WTC11 (cell line): ENCODE data around the gene TST. TPM values are rescaled to one million over a fixed set of nuclear protein-coding genes. Genes with fewer than 3 reads are reported as not detected.

Experiments used
- ATAC-seq: fragments of 200-7000 bp; cut with Tn5 transposase; 2 replicates; pipeline ENCODE4 v1.10.0; 2021; ENCODE audit warnings: mild to moderate bottlenecking, moderate library complexity
- CTCF ChIA-PET: fragments of 300-600 bp; sonication (Branson Sonifier 250); formaldehyde crosslinking; loops from one replicate; lab custom pipeline; 2021; ENCODE audit warnings: antibody characterized with exemption; lab: Charles Lee
- POLR2A ChIA-PET: fragments of 350-600 bp; sonication (Branson Sonifier 250); formaldehyde crosslinking; loops from one replicate; lab custom pipeline; 2021; ENCODE audit warnings: antibody characterized with exemption; lab: Charles Lee
- DNase-seq: peaks from one replicate; pipeline ENCODE4 v3.0.0; 2021; ENCODE audit warnings: low spot score
- H3K27ac Mint-ChIP-seq: 2 replicates; pipeline ENCODE4 v1.8.0; 2021; ENCODE audit warnings: mixed read lengths
- H3K27me3 Mint-ChIP-seq: 2 replicates; pipeline ENCODE4 v1.8.0; 2021; ENCODE audit warnings: low read depth, mild to moderate bottlenecking, moderate library complexity, mixed read lengths
- H3K36me3 Mint-ChIP-seq: 2 replicates; pipeline ENCODE4 v1.8.0; 2021; ENCODE audit warnings: mixed read lengths
- H3K4me1 Mint-ChIP-seq: 2 replicates; pipeline ENCODE4 v1.8.0; 2022; ENCODE audit warnings: mixed read lengths
- H3K4me3 Mint-ChIP-seq: 2 replicates; pipeline ENCODE4 v1.8.0; 2021; ENCODE audit warnings: mild to moderate bottlenecking, moderate library complexity, mixed read lengths
- H3K9me3 Mint-ChIP-seq: 2 replicates; pipeline ENCODE4 v1.8.0; 2021; ENCODE audit warnings: mixed read lengths
- ATF1 ChIP-seq: sonication (generic); formaldehyde crosslinking; IDR thresholded peaks from 2 replicates; pipeline ENCODE4 v1.8.1; 2023; ENCODE audit warnings: mild to moderate bottlenecking, moderate library complexity, missing genetic modification reagents
- ELF4 ChIP-seq: sonication (generic); formaldehyde crosslinking; IDR thresholded peaks from 2 replicates; pipeline ENCODE4 v1.8.1; 2022; ENCODE audit warnings: low read depth, mild to moderate bottlenecking, moderate library complexity, missing genetic modification reagents
- EMX1 ChIP-seq: fragments of 250-450 bp; sonication (Bioruptor Pico); IDR thresholded peaks from 2 replicates; pipeline ENCODE4 v1.8.0; 2021; ENCODE audit warnings: mild to moderate bottlenecking
- ETV6 ChIP-seq: sonication (generic); formaldehyde crosslinking; IDR thresholded peaks from 2 replicates; pipeline ENCODE4 v1.8.1; 2022; ENCODE audit warnings: mild to moderate bottlenecking, missing genetic modification reagents
- FOXK1 ChIP-seq: sonication (generic); formaldehyde crosslinking; IDR thresholded peaks from 2 replicates; pipeline ENCODE4 v1.8.0; 2022; ENCODE audit warnings: mild to moderate bottlenecking, moderate library complexity, missing genetic modification reagents
- FOXP1 ChIP-seq: sonication (generic); formaldehyde crosslinking; IDR thresholded peaks from 2 replicates; pipeline ENCODE4 v1.8.0; 2022; ENCODE audit warnings: missing genetic modification reagents, mild to moderate bottlenecking, moderate library complexity, borderline replicate concordance
- GRHL2 ChIP-seq: fragments of 250-450 bp; sonication (Bioruptor Pico); IDR thresholded peaks from 2 replicates; pipeline ENCODE4 v1.8.0; 2022; ENCODE audit warnings: mild to moderate bottlenecking, moderate library complexity; ENCODE audit not compliant: insufficient replicate concordance, severe bottlenecking
- KAT7 ChIP-seq: sonication (generic); formaldehyde crosslinking; IDR thresholded peaks from 2 replicates; pipeline ENCODE4 v1.8.1; 2023; ENCODE audit warnings: missing genetic modification reagents, mild to moderate bottlenecking, borderline replicate concordance
- NR1H2 ChIP-seq: sonication (generic); formaldehyde crosslinking; IDR thresholded peaks from 2 replicates; pipeline ENCODE4 v1.9.0; 2021; ENCODE audit warnings: mild to moderate bottlenecking, moderate library complexity, missing genetic modification reagents
- NR3C1 ChIP-seq: sonication (generic); formaldehyde crosslinking; conservative IDR thresholded peaks from 2 replicates; pipeline ENCODE4 v1.8.1; 2023; ENCODE audit warnings: low read depth, mild to moderate bottlenecking, missing genetic modification reagents
- SP1 ChIP-seq: sonication (generic); formaldehyde crosslinking; conservative IDR thresholded peaks from 2 replicates; pipeline ENCODE4 v1.8.1; 2022; ENCODE audit warnings: missing genetic modification reagents
- TCF7 ChIP-seq: sonication (generic); formaldehyde crosslinking; IDR thresholded peaks from 2 replicates; pipeline ENCODE4 v1.8.0; 2022; ENCODE audit warnings: mild to moderate bottlenecking, low read depth, missing genetic modification reagents, moderate library complexity
- TEAD4 ChIP-seq: sonication (generic); formaldehyde crosslinking; IDR thresholded peaks from 2 replicates; pipeline ENCODE4 v1.8.0; 2022; ENCODE audit warnings: mild to moderate bottlenecking, missing genetic modification reagents
- ZBTB21 ChIP-seq: sonication (generic); formaldehyde crosslinking; IDR thresholded peaks from 2 replicates; pipeline ENCODE4 v1.8.1; 2023; ENCODE audit warnings: mild to moderate bottlenecking, missing genetic modification reagents, borderline replicate concordance
- ZNF423 ChIP-seq: fragments of 250-450 bp; sonication (Bioruptor Pico); IDR thresholded peaks from 2 replicates; pipeline ENCODE4 v2.1.2; 2022; ENCODE audit warnings: mild to moderate bottlenecking, moderate library complexity
- ZNF671 ChIP-seq: fragments of 250-450 bp; sonication (Bioruptor Pico); IDR thresholded peaks from 2 replicates; pipeline ENCODE4 v1.8.0; 2021; ENCODE audit warnings: mild to moderate bottlenecking
- total RNA-seq: library from RNA; stranded (reverse); gene quantifications from 3 replicates; pipeline ENCODE4 v1.2.3, GENCODE V29; 2021
- TF ChIP-seq, protein P1 (sequence below): fragments of 250-450 bp; sonication (Bioruptor Pico); IDR thresholded peaks from 2 replicates; pipeline ENCODE4 v2.1.2; 2022; ENCODE audit warnings: mild to moderate bottlenecking, moderate library complexity
- TF ChIP-seq, protein P2 (sequence below): sonication (generic); formaldehyde crosslinking; IDR thresholded peaks from 2 replicates; pipeline ENCODE4 v1.8.1; 2023; ENCODE audit warnings: mild to moderate bottlenecking, moderate library complexity, missing genetic modification reagents
- TF ChIP-seq, protein P3 (sequence below): sonication (generic); formaldehyde crosslinking; IDR thresholded peaks from 2 replicates; pipeline ENCODE4 v1.8.0; 2023; ENCODE audit warnings: missing genetic modification reagents, mild to moderate bottlenecking, borderline replicate concordance
- TF ChIP-seq, protein P4 (sequence below): sonication (generic); formaldehyde crosslinking; IDR thresholded peaks from 2 replicates; pipeline ENCODE4 v1.8.0; 2022; ENCODE audit warnings: mild to moderate bottlenecking, missing genetic modification reagents
- TF ChIP-seq, protein P5 (sequence below): sonication (generic); formaldehyde crosslinking; conservative IDR thresholded peaks from 2 replicates; pipeline ENCODE4 v1.8.1; 2022; ENCODE audit warnings: mild to moderate bottlenecking, missing genetic modification reagents

TST gene
- total RNA-seq, 1 experiment from 2014 or later = 24.4 TPM

DNA sequence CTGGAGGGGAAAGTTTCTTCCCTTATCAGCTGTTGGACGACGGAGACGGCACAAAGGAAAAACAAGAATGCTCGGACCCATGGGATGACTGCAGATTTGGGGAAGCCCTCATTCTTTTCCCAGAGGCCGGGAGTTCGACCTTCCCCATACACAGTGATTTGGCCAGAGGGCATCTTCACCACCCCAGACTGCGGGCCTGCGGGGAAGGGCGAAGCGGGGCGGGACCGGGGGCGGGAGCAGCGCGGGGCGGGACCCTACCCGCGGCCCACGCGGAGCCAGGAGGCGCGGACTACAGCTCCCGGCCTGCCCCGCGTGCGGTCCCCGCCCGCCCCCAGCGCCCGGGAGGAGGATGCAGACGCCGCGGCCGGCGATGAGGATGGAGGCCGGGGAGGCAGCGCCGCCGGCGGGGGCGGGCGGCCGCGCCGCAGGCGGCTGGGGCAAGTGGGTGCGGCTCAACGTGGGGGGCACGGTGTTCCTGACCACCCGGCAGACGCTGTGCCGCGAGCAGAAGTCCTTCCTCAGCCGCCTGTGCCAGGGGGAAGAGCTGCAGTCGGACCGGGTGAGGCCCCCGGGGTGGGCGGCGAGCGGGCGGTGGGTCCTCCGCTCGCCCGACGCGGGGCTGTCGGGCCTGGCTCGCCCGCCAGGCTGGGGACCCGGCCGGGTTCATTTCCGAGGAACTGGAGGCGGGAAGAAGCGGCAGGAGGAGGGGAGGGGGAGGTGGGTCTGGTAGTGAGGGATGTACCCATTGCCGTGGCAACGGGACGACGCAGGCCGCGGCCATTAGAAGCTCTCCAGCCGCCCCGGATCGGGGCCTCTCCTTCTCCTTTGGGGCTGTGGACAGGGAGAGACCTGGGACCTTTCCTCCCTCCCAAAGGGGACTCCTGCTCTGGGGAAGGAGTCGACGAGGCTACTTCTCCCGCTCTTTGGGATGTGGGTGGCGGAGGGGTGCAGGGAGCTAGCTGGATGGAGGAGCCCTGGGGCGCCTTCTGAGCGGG is 32.4 kb upstream of the TST start, which contains the start of gene KCTD17 (continued):
- TF ChIP-seq, protein P1, sequence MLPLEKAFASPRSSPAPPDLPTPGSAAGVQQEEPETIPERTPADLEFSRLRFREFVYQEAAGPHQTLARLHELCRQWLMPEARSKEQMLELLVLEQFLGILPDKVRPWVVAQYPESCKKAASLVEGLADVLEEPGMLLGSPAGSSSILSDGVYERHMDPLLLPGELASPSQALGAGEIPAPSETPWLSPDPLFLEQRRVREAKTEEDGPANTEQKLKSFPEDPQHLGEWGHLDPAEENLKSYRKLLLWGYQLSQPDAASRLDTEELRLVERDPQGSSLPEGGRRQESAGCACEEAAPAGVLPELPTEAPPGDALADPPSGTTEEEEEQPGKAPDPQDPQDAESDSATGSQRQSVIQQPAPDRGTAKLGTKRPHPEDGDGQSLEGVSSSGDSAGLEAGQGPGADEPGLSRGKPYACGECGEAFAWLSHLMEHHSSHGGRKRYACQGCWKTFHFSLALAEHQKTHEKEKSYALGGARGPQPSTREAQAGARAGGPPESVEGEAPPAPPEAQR (CRISPR knock-in tag) = no peak
- TF ChIP-seq FOXK1 (CRISPR knock-in tag) (no peak), ELF4 (CRISPR knock-in tag) (no peak)

DNA sequence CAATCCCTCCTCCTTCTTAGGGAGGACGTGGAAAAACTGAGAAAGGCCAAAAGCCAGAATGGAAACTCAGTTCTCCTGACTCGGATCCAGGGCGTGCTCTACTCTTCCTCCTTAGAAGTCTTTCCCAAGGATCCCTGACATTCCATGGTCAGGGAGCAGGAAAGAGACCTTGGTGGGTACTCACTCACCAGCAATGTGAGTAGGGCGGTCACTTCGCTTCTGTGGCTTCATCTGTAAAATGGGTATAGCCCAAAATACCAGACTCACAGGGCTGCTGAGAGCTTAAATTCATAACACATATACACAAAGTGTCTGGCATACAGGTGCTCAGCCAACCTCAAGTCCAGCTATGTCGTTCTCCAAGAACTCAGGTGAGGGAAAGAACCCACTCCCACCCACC is 31.7 kb upstream of the TST start:
- H3K9me3 Mint-ChIP-seq = no peaks in the 10 kb centered on the region

More for the DNA sequence above, 31.7 kb upstream of the TST start:
- ChIA-PET POLR2A (no interaction called here), CTCF (interaction anchor here (0.6 to 2.3 kb wide), 8 partner anchors 11 to 73 kb away, joined by 3 to 13 read pairs (median 4); partner anchors contain the start of gene TST)
- H3K4me3 Mint-ChIP-seq = peak overlapping the region; percentile 74
- DNase-seq = no peak
- H3K27me3 Mint-ChIP-seq = peaks cover 9% of the 10 kb centered on the region
- peaks cover 9% of the 10 kb centered on the region for H3K4me1 Mint-ChIP-seq
- H3K36me3 Mint-ChIP-seq = no peaks in the 10 kb centered on the region; the same call in 1 of the 2 replicates
- no peak overlapping the region for H3K27ac Mint-ChIP-seq
- no peak for ATAC-seq
- TF ChIP-seq, protein P2, sequence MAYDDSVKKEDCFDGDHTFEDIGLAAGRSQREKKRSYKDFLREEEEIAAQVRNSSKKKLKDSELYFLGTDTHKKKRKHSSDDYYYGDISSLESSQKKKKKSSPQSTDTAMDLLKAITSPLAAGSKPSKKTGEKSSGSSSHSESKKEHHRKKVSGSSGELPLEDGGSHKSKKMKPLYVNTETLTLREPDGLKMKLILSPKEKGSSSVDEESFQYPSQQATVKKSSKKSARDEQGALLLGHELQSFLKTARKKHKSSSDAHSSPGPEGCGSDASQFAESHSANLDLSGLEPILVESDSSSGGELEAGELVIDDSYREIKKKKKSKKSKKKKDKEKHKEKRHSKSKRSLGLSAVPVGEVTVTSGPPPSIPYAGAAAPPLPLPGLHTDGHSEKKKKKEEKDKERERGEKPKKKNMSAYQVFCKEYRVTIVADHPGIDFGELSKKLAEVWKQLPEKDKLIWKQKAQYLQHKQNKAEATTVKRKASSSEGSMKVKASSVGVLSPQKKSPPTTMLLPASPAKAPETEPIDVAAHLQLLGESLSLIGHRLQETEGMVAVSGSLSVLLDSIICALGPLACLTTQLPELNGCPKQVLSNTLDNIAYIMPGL (CRISPR knock-in tag) = no peak
- TF ChIP-seq, protein P1 (CRISPR knock-in tag) = no peak
- no peak for TF ChIP-seq ZBTB21
- no peak for TF ChIP-seq TEAD4 (CRISPR knock-in tag)
- no peak for TF ChIP-seq ETV6 (CRISPR knock-in tag)
- TF ChIP-seq, protein P3, sequence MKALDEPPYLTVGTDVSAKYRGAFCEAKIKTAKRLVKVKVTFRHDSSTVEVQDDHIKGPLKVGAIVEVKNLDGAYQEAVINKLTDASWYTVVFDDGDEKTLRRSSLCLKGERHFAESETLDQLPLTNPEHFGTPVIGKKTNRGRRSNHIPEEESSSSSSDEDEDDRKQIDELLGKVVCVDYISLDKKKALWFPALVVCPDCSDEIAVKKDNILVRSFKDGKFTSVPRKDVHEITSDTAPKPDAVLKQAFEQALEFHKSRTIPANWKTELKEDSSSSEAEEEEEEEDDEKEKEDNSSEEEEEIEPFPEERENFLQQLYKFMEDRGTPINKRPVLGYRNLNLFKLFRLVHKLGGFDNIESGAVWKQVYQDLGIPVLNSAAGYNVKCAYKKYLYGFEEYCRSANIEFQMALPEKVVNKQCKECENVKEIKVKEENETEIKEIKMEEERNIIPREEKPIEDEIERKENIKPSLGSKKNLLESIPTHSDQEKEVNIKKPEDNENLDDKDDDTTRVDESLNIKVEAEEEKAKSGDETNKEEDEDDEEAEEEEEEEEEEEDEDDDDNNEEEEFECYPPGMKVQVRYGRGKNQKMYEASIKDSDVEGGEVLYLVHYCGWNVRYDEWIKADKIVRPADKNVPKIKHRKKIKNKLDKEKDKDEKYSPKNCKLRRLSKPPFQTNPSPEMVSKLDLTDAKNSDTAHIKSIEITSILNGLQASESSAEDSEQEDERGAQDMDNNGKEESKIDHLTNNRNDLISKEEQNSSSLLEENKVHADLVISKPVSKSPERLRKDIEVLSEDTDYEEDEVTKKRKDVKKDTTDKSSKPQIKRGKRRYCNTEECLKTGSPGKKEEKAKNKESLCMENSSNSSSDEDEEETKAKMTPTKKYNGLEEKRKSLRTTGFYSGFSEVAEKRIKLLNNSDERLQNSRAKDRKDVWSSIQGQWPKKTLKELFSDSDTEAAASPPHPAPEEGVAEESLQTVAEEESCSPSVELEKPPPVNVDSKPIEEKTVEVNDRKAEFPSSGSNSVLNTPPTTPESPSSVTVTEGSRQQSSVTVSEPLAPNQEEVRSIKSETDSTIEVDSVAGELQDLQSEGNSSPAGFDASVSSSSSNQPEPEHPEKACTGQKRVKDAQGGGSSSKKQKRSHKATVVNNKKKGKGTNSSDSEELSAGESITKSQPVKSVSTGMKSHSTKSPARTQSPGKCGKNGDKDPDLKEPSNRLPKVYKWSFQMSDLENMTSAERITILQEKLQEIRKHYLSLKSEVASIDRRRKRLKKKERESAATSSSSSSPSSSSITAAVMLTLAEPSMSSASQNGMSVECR (CRISPR knock-in tag) = no peak
- no peak for TF ChIP-seq ZNF671 (CRISPR knock-in tag)
- TF ChIP-seq FOXK1 (CRISPR knock-in tag) = no peak
- TF ChIP-seq SP1 (CRISPR knock-in tag) = no peak
- no peak for TF ChIP-seq ATF1
- TF ChIP-seq, protein P4, sequence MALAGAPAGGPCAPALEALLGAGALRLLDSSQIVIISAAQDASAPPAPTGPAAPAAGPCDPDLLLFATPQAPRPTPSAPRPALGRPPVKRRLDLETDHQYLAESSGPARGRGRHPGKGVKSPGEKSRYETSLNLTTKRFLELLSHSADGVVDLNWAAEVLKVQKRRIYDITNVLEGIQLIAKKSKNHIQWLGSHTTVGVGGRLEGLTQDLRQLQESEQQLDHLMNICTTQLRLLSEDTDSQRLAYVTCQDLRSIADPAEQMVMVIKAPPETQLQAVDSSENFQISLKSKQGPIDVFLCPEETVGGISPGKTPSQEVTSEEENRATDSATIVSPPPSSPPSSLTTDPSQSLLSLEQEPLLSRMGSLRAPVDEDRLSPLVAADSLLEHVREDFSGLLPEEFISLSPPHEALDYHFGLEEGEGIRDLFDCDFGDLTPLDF = no peak
- TF ChIP-seq NR1H2 = no peak
- TF ChIP-seq ZNF423 = no peak
- TF ChIP-seq GRHL2 = no peak
- no peak for TF ChIP-seq TCF7
- no peak for TF ChIP-seq FOXP1 (CRISPR knock-in tag)
- TF ChIP-seq, protein P5, sequence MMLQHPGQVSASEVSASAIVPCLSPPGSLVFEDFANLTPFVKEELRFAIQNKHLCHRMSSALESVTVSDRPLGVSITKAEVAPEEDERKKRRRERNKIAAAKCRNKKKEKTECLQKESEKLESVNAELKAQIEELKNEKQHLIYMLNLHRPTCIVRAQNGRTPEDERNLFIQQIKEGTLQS (CRISPR knock-in tag) = no peak
- no peak for TF ChIP-seq KAT7 (CRISPR knock-in tag)
- TF ChIP-seq NR3C1 (CRISPR knock-in tag) = no peak
- TF ChIP-seq EMX1 = no peak
- TF ChIP-seq, all 79 proteins: peak for 0
